Measurements from ENCODE around the gene C16orf87.
"Not testable (repeated sequence)": the region's sequence is repeated elsewhere in the genome, so short reads cannot be mapped to it uniquely, and the experiment has no call there.

C16orf87 gene, protein sequence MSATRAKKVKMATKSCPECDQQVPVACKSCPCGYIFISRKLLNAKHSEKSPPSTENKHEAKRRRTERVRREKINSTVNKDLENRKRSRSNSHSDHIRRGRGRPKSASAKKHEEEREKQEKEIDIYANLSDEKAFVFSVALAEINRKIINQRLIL

DNA sequence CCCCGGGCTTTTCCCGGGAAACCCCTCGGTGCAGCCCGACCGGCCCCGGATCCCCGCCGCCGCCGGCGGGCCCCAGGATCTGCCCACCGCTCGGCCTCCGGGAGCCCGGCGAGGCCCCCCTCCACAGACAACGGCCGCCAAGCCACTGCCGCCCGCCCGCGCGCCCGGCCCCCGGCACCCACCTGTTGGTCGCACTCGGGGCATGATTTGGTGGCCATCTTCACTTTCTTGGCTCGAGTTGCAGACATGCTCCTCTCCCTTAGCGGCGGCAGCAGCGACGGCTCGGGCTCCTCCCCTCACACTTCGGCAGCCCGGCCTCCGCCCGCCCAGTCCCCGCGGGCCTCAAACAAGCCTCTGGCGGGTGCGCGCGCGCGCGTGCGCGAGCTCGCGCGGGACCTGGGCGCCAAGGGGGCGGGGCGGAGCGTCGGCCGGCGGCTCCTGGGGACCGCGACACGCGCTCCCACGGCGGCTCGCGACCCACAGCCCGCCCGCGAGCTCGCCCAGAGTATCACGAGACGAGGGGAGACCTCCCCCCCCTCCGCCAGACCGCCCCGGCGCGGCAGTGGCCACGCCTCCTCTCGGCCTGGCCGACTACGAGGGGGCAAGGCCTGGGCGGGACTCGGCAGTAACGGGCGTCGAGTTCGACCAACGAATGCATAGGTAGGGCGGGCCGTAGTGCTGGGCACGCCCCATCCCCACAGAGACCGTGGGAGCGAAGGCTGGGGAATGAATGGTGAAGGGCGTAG is at the start of gene C16orf87:
TSS of gene C16orf87 (minus strand) at position 279 of the 746 bp plus-strand sequence. CDS start at position 248, 31 bp downstream.
- DNase-seq, result peak; percentile 90 to 93

- DNase-seq, result no peak
Measured at GRCh38 chr16:46875243-46875642, 44.3 kb upstream of the C16orf87 start.

DNA sequence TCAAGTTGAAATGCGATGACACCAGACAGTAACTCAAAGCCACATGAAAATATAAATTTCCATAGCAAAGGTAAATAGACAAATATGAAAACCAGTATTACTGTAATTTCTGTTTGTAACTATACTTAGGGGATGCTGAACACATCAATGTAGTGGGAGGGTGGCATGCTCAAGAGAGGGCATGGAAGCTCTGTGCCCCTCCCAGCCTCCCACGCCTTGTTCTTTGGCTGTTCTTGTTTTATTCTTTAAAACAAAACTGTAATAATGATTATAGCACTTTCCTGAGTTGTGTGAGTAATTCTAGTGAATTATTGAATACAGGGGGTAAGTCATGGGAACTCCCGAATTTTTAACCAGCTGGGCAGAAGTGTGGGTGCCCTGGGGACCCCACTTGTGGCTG is 42.2 kb upstream of the C16orf87 start:
- DNase-seq, result no peak

- no peak for DNase-seq
Measured at GRCh38 chr16:46871597-46871996, 40.6 kb upstream of the C16orf87 start.

- DNase-seq, result not testable (repeated sequence)
Measured at GRCh38 chr16:46868891-46869290, 37.9 kb upstream of the C16orf87 start.

DNA sequence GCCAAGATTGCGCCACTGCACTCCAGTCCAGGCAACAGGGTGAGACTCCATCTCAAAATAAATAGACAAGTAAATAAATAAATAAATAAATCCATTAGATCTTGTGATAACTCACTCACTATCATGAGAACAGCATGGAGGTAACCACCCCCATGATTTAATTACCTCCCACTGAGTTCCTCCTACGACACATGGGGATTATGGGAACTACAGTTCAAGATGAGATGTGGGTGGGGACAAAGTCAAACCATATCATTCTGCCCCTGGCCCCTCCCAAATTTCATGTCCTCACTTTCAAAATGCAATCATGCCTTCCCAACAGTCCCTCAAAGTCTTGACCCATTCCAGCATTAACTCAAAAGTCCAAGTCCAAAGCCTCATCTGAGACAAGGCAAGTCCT is 36.5 kb upstream of the C16orf87 start:
- DNase-seq, result not testable (repeated sequence)

- no peak for DNase-seq
Measured at GRCh38 chr16:46866286-46866685, 35.3 kb upstream of the C16orf87 start.

GRCh38 chr16:46862555-46863447 is 31.8 kb upstream of the C16orf87 start:
- peak in 1 of 2 experiments; percentile 27 for DNase-seq

DNA sequence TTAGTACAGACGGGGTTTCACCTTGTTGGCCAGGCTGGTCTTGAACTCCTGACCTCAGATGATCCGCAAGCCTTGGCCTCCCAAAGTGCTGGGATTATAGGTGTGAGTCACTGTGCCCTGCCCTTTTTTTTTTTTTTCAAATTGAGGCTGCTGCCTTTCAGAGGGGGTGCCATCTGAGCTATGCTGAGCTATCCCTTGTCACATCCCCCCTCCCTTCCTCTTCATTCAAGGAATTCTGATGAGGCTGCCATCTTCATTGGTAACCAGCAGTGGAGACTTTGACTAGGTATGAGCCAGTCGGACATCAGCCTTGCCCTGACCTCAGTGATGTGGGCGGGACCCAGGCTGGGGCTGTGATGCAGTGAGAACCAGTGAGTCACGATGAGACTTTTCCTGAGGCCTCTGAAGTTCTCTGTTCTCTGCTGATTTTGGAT is 28.8 kb upstream of the C16orf87 start:
- peak; percentile 63 to 70 for DNase-seq

- no peak for DNase-seq
Measured at GRCh38 chr16:46858151-46858550, 27.2 kb upstream of the C16orf87 start.

GRCh38 chr16:46857368-46857945 is 26.5 kb upstream of the C16orf87 start:
- no peak for DNase-seq

- no peak for DNase-seq
Measured at GRCh38 chr16:46855389-46855788, 24.4 kb upstream of the C16orf87 start.

DNA sequence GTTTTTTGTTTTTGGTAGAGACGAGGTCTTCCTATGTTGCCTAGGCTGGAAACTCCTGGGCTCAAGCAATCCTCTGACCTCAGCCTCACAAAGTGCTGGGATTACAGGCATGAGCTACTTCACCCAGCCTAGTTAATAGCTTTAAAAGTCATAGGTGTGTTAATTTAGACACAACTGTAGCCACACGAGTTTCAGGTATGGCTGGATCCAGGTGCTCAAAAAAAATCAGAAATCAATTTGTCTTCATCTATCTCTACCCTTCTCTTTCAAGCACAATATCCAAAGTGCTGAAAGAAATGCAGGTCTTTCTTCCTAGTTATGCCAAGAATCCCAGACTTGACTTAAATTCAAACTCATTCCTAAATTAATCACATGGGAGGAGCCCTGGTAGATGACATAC is 23.9 kb upstream of the C16orf87 start:
- no peak for DNase-seq

DNA sequence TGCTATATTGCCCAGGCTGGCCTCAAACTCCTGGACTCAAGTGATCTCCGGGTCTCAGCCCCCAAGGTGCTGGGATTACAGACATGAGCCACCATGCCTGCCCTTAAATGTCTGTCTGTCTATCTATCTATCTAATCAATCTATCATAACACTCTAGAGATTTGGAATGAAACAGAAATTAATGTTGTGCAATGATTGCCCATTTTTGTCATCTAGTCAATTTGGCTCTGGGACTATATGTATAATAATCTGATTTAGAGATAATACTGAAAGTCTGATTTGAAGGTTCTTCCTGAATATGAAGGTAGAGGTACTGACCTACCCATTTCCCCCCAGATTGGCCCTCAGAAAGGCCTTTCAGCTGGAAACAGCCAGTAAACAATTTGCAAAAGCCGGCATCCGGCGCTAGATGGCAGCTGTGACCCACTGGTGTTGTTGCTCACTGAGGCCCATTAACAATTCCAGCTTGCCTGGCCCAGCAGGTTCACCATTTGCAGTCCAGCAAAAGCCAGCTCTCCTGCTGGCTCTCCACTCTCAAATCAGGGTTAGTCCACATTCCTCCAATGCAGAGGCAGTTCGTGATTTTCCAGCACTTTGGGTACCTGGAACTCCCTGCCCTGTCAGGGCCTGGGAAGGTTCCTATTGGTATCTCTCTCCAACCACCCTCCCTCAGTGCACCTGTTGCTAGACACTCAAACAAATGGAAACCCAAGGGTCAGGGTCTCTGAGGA is 22.9 kb upstream of the C16orf87 start:
- DNase-seq, result peak; percentile 70 to 75

DNA sequence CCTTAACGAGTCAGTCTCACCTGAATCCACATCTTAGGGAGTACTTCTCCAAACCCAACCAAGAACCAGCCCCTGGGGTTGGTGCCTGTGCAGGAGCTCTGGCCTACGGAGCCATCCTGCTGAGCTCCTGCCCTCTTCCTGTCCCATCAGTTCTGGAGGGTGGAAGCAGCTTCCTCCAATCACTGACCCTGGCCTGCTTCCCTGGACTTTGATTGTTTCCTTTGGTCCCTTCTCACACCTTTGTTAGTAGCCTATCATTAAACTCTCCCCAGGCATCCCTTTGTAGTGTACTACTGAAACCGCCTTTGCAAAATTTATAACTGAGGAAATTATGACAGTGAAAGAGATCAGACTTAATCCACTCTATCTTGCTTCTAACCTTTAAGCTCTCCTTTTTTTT is 21.1 kb upstream of the C16orf87 start:
- DNase-seq, result no peak

- DNase-seq, result no peak
Measured at GRCh38 chr16:46850619-46851555, 19.9 kb upstream of the C16orf87 start.

- no peak for DNase-seq
Measured at GRCh38 chr16:46848768-46849764, 18.1 kb upstream of the C16orf87 start.

DNA sequence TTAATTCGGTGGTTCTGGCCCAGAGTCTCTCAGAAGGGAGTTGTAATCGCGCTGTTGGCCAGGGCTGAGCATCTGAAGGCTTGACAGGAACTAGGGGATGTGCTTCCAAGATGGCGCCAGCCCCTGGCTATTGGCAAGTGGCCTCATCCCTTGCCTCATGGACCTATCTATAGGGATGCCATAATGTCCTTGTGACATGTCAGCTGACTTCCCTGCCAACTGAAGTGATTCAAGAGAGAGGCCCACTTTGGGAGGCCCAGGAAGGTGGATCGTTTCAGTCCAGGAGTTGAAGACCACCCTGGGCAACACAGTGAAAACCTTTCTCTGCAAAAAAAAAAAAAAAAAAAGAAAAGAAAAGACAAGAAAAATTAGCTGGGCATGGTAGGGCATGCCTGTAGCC is 15.0 kb upstream of the C16orf87 start:
- DNase-seq, result peak in 1 of 2 experiments; percentile 5

GRCh38 chr16:46844771-46845170 is 13.8 kb upstream of the C16orf87 start:
- DNase-seq, result no peak

Data from activated T-cell treated with anti-CD3 and anti-CD28 coated beads, Interleukin-2, amount 50 U/mL, for 48 hours (primary cell).